ENCODE measurements around the gene MAMLD1.

The MAMLD1 gene

DNA sequence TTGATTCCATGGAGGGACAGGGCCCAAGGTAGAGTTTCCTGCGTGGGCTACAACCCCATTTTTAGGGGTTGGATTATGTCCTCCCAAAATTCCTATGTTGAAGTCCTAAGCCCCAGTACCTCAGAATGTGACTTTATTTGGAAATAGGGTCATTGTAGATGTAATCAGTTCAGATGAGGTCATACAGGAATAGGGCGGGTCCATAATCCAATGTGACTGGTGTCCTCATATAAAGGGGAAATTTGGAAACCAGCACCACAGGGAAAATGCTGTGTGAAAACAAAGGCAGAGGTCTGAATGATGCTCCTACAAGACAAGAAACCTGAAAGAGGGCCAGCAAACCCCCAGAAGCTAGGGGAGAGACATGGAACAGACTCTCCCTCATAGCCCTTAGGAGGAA, 31.1 kb upstream of the MAMLD1 start:
- no peak overlapping the region for H3K4me2 ChIP-seq (ENCODE audit: low read length)
- no peak overlapping the region for H3K4me3 ChIP-seq (ENCODE audit: low read length)
- no peaks in the 10 kb centered on the region for H3K4me1 ChIP-seq (ENCODE audit: control insufficient read depth, low read length)
- no peaks in the 10 kb centered on the region for H3F3A ChIP-seq (ENCODE audit: control insufficient read depth, insufficient read depth)
- TF ChIP-seq EZH2phosphoT487 (IDR thresholded peaks at IDR 0.05; ENCODE audit: borderline replicate concordance, low read length) (no peak), CTCF (IDR thresholded peaks at IDR 0.05; ENCODE audit: low read depth, low read length, poor library complexity, severe bottlenecking) (no peak)
- no peaks in the 10 kb centered on the region for H3K9me3 ChIP-seq (ENCODE audit: control insufficient read depth, insufficient read depth, low read length)
- H4K20me1 ChIP-seq (ENCODE audit: control insufficient read depth, insufficient read depth, low read depth, low read length): no peaks in the 10 kb centered on the region
- H3K79me2 ChIP-seq (ENCODE audit: control insufficient read depth, low read length): no peaks in the 10 kb centered on the region
- H3K36me3 ChIP-seq (ENCODE audit: control insufficient read depth, low read length): no peaks in the 10 kb centered on the region
- H3K27ac ChIP-seq (ENCODE audit: low read depth, low read length): no peak overlapping the region
- H3K9me2 ChIP-seq (replicated peaks; ENCODE audit: control insufficient read depth, low read length): no peaks in the 10 kb centered on the region
- H3K27me3 ChIP-seq (ENCODE audit: control insufficient read depth, low read length): no peaks in the 10 kb centered on the region

GRCh38 chrX:150334100-150334499, 29.0 kb upstream of the MAMLD1 start:
- Histone ChIP-seq H3K4me2 (ENCODE audit: low read length) (no peak overlapping the region), H3K36me3 (ENCODE audit: control insufficient read depth, low read length) (no peaks in the 10 kb centered on the region), H3F3A (ENCODE audit: control insufficient read depth, insufficient read depth) (no peaks in the 10 kb centered on the region), H3K9me2 (replicated peaks; ENCODE audit: control insufficient read depth, low read length) (no peaks in the 10 kb centered on the region), H3K27ac (ENCODE audit: low read depth, low read length) (no peak overlapping the region), H3K9me3 (ENCODE audit: control insufficient read depth, insufficient read depth, low read length) (no peaks in the 10 kb centered on the region), H3K4me3 (ENCODE audit: low read length) (no peak overlapping the region), H3K79me2 (ENCODE audit: control insufficient read depth, low read length) (no peaks in the 10 kb centered on the region), H4K20me1 (ENCODE audit: control insufficient read depth, insufficient read depth, low read depth, low read length) (no peaks in the 10 kb centered on the region), H3K27me3 (ENCODE audit: control insufficient read depth, low read length) (no peaks in the 10 kb centered on the region), H3K4me1 (ENCODE audit: control insufficient read depth, low read length) (no peaks in the 10 kb centered on the region)
- TF ChIP-seq EZH2phosphoT487 (IDR thresholded peaks at IDR 0.05; ENCODE audit: borderline replicate concordance, low read length) (no peak), CTCF (IDR thresholded peaks at IDR 0.05; ENCODE audit: low read depth, low read length, poor library complexity, severe bottlenecking) (no peak)

DNA sequence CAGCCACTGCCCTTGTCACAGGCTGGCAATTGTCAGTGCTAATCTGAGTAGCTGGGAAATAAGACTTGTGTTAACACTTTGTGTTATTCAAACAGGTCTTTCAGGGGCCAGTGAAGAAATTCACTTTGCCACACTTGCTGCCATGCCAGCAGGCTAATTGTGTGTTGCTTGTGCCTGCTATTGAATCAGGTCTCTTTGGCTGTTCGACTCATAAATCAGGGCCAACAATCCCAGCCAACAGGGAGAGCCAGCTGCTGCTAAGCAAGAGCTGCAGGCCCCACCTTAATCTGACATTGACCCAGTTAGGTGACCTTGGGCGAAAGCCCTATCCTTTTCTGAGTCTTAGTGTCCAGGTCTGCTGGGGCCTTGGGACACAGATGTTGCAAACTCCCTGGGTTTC, 28.1 kb upstream of the MAMLD1 start:
- H3K4me3 ChIP-seq (ENCODE audit: low read length): no peak overlapping the region
- no peak overlapping the region for H3K27ac ChIP-seq (ENCODE audit: low read depth, low read length)
- H3K9me2 ChIP-seq (replicated peaks; ENCODE audit: control insufficient read depth, low read length): no peaks in the 10 kb centered on the region
- H3K9me3 ChIP-seq (ENCODE audit: control insufficient read depth, insufficient read depth, low read length): no peaks in the 10 kb centered on the region
- no peaks in the 10 kb centered on the region for H3K36me3 ChIP-seq (ENCODE audit: control insufficient read depth, low read length)
- TF ChIP-seq CTCF (IDR thresholded peaks at IDR 0.05; ENCODE audit: low read depth, low read length, poor library complexity, severe bottlenecking) (no peak), EZH2phosphoT487 (IDR thresholded peaks at IDR 0.05; ENCODE audit: borderline replicate concordance, low read length) (no peak)
- no peaks in the 10 kb centered on the region for H3K4me1 ChIP-seq (ENCODE audit: control insufficient read depth, low read length)
- no peaks in the 10 kb centered on the region for H3K27me3 ChIP-seq (ENCODE audit: control insufficient read depth, low read length)
- no peaks in the 10 kb centered on the region for H3F3A ChIP-seq (ENCODE audit: control insufficient read depth, insufficient read depth)
- H3K79me2 ChIP-seq (ENCODE audit: control insufficient read depth, low read length): no peaks in the 10 kb centered on the region
- H4K20me1 ChIP-seq (ENCODE audit: control insufficient read depth, insufficient read depth, low read depth, low read length): no peaks in the 10 kb centered on the region
- H3K4me2 ChIP-seq (ENCODE audit: low read length): no peak overlapping the region

DNA sequence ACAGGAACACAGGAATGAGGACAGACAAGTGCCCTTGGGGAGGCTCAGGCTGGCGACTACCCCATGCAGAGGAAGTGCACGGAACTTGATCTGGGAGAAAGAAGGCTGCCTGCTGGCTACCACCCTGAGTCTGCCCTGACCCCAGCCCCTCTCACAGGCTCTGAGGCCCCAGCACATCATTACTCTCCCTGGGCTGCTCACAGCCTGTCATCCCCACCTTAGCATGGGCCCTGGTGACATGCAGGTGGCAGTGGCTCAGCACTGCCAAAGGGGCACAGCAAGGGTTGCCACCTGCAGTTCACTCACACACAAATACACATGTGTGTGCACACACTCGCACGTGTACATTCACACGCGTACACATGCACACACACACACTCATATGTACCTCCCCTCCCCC, 26.1 kb upstream of the MAMLD1 start:
- Histone ChIP-seq H4K20me1 (ENCODE audit: control insufficient read depth, insufficient read depth, low read depth, low read length) (no peaks in the 10 kb centered on the region), H3K4me3 (ENCODE audit: low read length) (no peak overlapping the region), H3K9me2 (replicated peaks; ENCODE audit: control insufficient read depth, low read length) (no peaks in the 10 kb centered on the region), H3K9me3 (ENCODE audit: control insufficient read depth, insufficient read depth, low read length) (no peaks in the 10 kb centered on the region), H3K27ac (ENCODE audit: low read depth, low read length) (no peak overlapping the region), H3K79me2 (ENCODE audit: control insufficient read depth, low read length) (no peaks in the 10 kb centered on the region), H3F3A (ENCODE audit: control insufficient read depth, insufficient read depth) (no peaks in the 10 kb centered on the region), H3K27me3 (ENCODE audit: control insufficient read depth, low read length) (no peaks in the 10 kb centered on the region), H3K36me3 (ENCODE audit: control insufficient read depth, low read length) (no peaks in the 10 kb centered on the region), H3K4me2 (ENCODE audit: low read length) (no peak overlapping the region), H3K4me1 (ENCODE audit: control insufficient read depth, low read length) (no peaks in the 10 kb centered on the region)
- TF ChIP-seq CTCF (IDR thresholded peaks at IDR 0.05; ENCODE audit: low read depth, low read length, poor library complexity, severe bottlenecking): no peak
- no peak for TF ChIP-seq EZH2phosphoT487 (IDR thresholded peaks at IDR 0.05; ENCODE audit: borderline replicate concordance, low read length)
